Measurements from ENCODE around the gene NIM1K. TPM values are rescaled to one million over a fixed set of nuclear protein-coding genes. Genes with fewer than 3 reads are reported as not detected.

NIM1K gene
- total RNA-seq, 1 experiment from 2014 or later = 0.07 TPM

- CTCF ChIA-PET = no interaction called here
- POLR2A ChIA-PET = no interaction called here
- Mint-ChIP-seq H3K36me3 (no peaks in the 10 kb centered on the region), H3K9me3 (no peaks in the 10 kb centered on the region), H3K4me3 (no peak overlapping the region), H3K27me3 (ENCODE audit: low read depth) (peaks cover 6% of the 10 kb centered on the region), H3K27ac (no peak overlapping the region), H3K4me1 (peaks cover 17% of the 10 kb centered on the region)
- DNase-seq (ENCODE audit: low spot score) (no peak), ATAC-seq (no peak)
- TF ChIP-seq TCF7 (CRISPR knock-in tag; IDR thresholded peaks at IDR 0.05; ENCODE audit: low read depth) (no peak), E2F4 (CRISPR knock-in tag; IDR thresholded peaks at IDR 0.05; ENCODE audit: borderline replicate concordance, low read depth) (no peak), NR2C2 (CRISPR knock-in tag; IDR thresholded peaks at IDR 0.05) (no peak), ZNF425 (CRISPR knock-in tag; conservative IDR thresholded peaks at IDR 0.05) (no peak)
Observed at GRCh38 chr5:43208658-43209057, 16.6 kb downstream of the NIM1K start.

- no peak for DNase-seq (ENCODE audit: low spot score)
- POLR2A ChIA-PET = no interaction called here
- no peak overlapping the region for H3K27ac Mint-ChIP-seq
Observed at GRCh38 chr5:43209060-43209459, 17.0 kb downstream of the NIM1K start.

More at GRCh38 chr5:43209060-43209459, 17.0 kb downstream of the NIM1K start:
- Mint-ChIP-seq H3K9me3 (no peaks in the 10 kb centered on the region), H3K36me3 (no peaks in the 10 kb centered on the region), H3K27me3 (ENCODE audit: low read depth) (peaks cover 6% of the 10 kb centered on the region), H3K4me1 (peaks cover 17% of the 10 kb centered on the region), H3K4me3 (no peak overlapping the region)
- TF ChIP-seq FOXP4 (CRISPR knock-in tag; IDR thresholded peaks at IDR 0.05) = no peak
- TF ChIP-seq CBFB (CRISPR knock-in tag; IDR thresholded peaks at IDR 0.05; ENCODE audit: low read depth) = no peak
- TF ChIP-seq ATF2 (CRISPR knock-in tag; IDR thresholded peaks at IDR 0.05; ENCODE audit: borderline replicate concordance, low read depth) = no peak
- no peak for TF ChIP-seq ATF1 (CRISPR knock-in tag; IDR thresholded peaks at IDR 0.05)
- TF ChIP-seq ZNF121 (CRISPR knock-in tag; IDR thresholded peaks at IDR 0.05) = no peak
- TF ChIP-seq MLX (CRISPR knock-in tag; IDR thresholded peaks at IDR 0.05) = no peak
- no peak for TF ChIP-seq ARID4B (CRISPR knock-in tag; IDR thresholded peaks at IDR 0.05; ENCODE audit: borderline replicate concordance)
- no peak for TF ChIP-seq NR2C2 (CRISPR knock-in tag; IDR thresholded peaks at IDR 0.05)
- ATAC-seq = no peak
- CTCF ChIA-PET = no interaction called here
